Limb (tissue), 2 donors: Measurements from ENCODE around the gene RHBDD1.

Source experiments
- DNase-seq, 2 donors: peaks; one replicate each; pipeline ENCODE4 v3.0.0-alpha.2; 2016; ENCODE audit errors: extremely low spot score in 2 of 2

RHBDD1 gene

GRCh38 chr2:226845386-226846116, 9.7 kb downstream of the RHBDD1 start:
- no peak for DNase-seq

GRCh38 chr2:226847090-226847489, 11.2 kb downstream of the RHBDD1 start:
- DNase-seq, result no peak

DNA sequence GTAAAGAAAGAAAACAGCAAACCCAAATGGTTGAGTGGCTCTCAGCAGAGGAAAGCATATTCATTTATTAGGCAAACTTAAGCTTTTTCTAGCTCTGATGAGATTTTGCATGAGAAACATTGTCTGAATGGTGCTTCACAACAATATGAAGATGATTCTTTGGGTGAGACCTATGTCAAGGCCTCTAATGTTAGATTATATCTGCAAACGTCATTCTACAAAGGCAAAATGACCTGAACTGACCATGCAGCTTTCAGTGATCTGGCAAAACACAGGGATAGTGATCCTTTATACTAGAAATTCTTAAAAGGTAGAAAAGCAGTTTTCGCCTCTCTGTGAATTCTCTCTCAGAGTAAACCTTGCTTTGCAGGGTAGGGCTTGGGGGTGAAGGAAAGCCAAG, 11.7 kb downstream of the RHBDD1 start:
- DNase-seq, result no peak

DNA sequence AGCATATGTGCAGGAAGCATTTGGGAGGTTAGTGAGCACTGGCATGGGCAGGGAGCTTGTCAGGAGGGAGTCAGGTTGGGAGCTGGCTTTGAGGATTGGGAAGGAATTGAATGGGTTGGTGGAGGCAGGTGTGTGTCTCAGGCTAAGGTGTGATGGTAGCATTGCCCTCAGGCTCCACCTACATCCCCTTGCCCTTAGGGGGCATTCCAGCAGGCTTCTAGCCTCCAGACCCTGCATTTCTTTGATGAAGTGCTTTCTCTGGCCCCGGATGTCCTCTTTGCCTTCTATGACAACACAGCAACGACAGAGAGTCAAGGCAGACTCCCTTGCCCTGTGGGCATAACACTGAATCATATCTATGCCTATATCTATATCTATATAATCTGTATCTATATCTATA, 13.5 kb downstream of the RHBDD1 start:
- no peak for DNase-seq

DNA sequence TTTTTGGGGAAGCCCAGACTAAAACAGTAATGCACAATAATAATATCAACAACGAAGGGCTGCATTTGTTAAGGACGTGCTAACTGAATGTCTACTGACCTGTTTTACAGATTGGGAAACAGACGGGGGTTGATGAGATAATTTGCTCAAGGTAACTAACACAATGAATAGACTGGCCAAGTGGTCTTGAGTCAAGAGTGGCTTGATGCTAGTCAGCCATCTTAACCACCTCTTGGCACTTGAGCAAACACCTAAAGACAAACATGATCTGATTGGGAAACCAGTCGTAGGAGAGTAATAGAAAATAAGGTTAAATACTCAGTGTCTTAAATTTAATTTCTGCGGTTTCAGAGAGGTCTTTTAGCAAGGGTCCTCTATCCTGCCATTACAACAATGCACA, 14.2 kb downstream of the RHBDD1 start:
- DNase-seq, result no peak

DNA sequence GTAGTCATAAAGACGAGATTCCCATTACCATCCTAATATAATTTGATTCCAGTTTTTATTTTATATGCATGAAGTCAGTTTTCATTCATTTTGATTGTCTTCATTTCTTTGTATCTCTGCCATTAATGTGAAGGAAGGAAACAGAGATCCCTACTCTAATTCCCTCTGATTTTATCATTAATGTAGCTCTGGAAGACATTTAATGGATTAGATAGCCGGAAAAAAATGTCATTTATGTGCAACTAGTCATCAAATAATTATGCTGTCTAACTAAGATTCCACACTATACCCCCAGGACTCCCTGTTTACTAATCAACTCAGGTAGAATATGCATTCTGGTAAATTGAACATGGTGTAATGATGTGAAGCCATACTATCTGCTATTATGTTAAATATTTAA, 19.9 kb downstream of the RHBDD1 start:
- no peak for DNase-seq

- DNase-seq, result no peak
These were observed 24.2 kb downstream of the RHBDD1 start for GRCh38 chr2:226860087-226860486.

GRCh38 chr2:226862623-226863022, 26.8 kb downstream of the RHBDD1 start:
- no peak for DNase-seq

GRCh38 chr2:226865273-226865672, 29.4 kb downstream of the RHBDD1 start:
- DNase-seq, result no peak

GRCh38 chr2:226865710-226866109, 29.9 kb downstream of the RHBDD1 start:
- no peak for DNase-seq

DNA sequence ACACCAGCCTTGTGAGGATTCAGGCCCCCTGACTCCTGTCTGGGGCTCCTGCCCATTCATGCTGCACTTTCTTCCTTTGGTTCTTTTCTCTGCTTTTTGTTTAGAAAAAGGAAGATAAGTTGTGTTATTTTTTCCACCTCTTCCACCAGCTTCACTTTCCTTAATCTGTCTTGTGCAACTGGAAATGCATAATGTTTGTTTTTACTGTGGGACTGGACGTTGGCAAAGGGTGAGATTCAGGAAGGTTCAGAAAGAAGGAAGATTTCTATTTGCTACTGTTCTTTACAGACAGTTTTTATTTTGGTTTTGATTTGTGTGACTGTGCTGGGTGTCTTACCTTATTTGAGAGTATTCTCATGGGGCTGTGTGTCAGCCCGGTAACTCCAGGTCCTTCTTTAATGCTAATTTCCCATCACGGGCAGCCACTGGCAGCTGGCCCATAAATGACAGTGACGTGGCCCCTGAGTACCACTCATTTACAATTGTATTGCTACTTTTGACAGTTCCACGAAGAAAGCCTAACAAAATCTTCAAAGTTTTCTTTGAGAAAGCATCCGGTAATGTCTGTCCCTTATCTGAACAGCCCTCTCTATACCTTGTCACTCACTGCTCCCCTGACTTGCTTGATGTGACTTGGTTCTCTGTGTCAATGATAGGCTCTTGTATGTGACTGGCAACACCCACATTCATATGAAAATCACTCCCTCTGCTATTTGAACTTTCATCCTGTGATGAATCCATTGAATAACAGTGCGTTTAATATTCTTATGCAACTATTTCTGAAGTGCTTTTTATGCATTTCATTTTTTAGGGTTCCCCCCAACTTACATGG, 32.7 kb downstream of the RHBDD1 start:
- DNase-seq, result no peak

DNA sequence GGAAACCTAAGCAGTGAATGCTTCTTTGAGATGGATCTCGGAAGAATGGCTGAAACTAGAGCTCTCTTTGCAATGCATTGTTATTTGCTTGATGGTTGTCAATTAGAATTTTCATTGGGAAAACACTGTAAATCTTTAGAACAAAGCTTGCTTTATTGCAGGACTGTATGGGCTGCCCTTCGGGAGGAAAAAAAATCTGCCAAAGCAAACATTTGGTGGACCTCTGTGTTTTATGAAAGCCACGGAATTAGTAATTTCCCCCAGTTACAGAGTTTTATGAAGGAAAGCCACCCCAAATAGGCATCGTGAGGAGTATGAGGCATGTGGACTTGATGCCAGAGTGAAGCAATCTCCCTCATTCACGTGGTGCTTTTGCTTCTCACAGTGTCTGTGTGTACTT, 33.5 kb downstream of the RHBDD1 start:
- DNase-seq, result no peak

DNA sequence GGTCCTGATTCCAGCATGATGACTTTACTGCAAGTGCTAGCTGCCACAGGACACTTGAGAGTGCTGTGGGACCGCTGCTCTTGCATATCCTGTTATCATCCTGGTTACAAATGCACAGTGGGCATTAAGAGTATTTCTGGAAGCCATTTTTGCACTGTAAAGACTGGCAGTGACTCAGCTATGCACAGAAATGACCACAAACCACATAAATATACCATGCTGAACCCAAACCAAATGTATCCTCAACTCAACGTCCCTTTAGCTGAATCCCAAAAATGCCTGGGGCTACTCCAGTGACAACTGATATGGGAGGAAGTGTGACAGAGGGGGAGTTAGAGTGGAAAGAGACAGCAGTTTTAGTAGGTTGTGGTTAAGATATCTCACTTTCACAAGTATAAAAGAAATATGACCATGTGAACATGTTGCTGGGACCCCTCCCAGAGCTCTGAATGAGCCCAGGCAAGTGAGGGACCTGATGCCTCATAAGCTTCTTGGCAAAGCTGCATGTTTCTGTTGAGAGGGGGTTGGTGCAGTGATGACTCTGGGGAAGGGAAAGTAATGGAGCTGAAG, 37.3 kb downstream of the RHBDD1 start:
- no peak for DNase-seq

- no peak for DNase-seq
These were observed 38.0 kb downstream of the RHBDD1 start for GRCh38 chr2:226873826-226874225.

GRCh38 chr2:226874749-226875148, 38.9 kb downstream of the RHBDD1 start:
- DNase-seq, result no peak

DNA sequence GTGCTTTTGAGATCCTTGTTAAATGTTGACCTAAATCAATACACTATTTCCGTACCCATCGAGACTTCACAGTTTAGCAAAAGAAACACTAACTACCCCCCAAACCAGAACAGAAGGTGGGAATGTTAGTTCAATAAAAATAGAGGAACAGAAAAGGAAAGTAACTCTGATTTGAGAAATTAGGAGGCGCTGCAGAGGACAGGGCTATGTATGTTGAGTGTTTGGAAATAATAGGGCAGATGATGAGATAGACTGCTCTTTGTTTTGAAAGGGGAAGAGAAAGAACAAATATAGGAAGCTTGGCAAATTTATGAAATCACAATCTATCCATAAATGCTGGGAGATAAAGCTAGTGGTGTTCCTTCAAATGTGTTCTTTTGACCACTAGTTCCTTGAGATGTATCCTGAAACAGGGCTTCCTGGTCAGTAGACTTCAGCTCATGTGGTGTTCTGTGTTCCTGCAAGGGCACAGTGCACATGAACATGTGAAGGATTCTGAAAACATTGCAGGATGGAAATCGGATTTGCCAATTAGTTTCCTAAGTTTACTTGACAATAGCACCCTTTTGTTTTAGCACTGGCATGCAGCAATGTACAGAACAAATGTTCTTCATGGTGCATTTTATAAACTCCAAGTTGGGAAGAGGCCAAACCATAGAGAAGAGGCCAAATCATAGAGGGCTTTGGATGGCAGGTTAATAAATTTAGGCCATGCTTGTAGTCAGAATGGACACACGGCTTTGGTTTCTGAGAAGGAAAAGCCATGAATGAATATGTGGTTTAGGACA, 39.8 kb downstream of the RHBDD1 start:
- no peak for DNase-seq

GRCh38 chr2:226877491-226877890, 41.6 kb downstream of the RHBDD1 start:
- DNase-seq, result no peak

DNA sequence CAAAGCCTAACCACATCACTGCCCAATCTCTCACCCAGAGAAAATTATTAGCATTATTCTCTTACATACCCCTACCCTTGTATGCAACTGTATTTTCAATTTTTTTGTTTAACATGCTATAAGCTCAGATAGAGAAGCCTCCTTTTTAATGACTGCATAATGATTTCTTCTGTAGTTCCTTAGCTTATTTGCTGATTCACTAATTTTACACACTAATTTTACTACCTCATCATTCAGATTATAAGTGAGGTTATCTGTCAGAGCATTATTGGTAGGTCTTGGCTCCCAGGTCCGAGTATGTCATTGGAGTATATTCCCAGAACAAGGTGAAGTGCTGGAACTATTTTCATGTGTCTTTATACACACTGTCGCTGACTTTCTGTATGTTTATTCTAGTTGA, 45.4 kb downstream of the RHBDD1 start:
- DNase-seq, result no peak

DNA sequence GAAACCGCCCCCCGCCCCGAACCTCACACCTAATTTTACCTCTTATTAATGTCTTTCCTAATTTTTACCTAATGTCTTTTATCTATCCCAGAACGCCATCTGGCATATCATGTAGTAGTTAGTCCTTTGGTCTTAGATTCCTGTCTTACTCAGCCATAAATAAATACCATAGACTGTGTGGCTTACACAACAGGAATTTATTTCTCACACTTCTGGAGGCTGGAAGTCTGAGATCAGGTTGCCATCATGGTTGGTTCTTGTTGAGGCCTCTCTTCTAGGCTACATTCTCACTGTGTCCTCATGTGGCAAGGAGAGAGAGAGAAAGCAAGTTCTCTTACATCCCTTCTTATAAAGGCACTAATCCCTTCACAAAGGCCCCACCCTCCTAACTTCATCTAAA, 46.8 kb downstream of the RHBDD1 start:
- DNase-seq, result no peak

- no peak for DNase-seq
These were observed 47.5 kb downstream of the RHBDD1 start for GRCh38 chr2:226883296-226883795.

- DNase-seq, result no peak
These were observed 48.3 kb downstream of the RHBDD1 start for GRCh38 chr2:226884166-226884565.
